Right lung (tissue), 5 donors: ENCODE data around the gene C1RL. TPM values are rescaled to one million over a fixed set of nuclear protein-coding genes. Genes with fewer than 3 reads are reported as not detected.
"Not testable (repeated sequence)": the region's sequence is repeated elsewhere in the genome, so short reads cannot be mapped to it uniquely, and the experiment has no call there.

Experiments used
- DNase-seq, 2 donors: peaks; one replicate each; pipeline ENCODE4 v3.0.0-alpha.2; 2013
- polyA plus RNA-seq, 5 donors: library from polyadenylated mRNA; unstranded; fragments of 120-200 nt; gene quantifications; one replicate each; pipeline versions ENCODE4 v1.2.1 to v1.2.3, GENCODE V29; 2013; ENCODE audit warnings: inconsistent platforms in 1 of 5, low replicate concordance in 1 of 5; ENCODE audit not compliant: insufficient read length in 5 of 5, insufficient read depth in 1 of 5

C1RL gene
- polyA plus RNA-seq, 5 donors, result 46.5 to 66.7 (median 59.0) TPM

DNA sequence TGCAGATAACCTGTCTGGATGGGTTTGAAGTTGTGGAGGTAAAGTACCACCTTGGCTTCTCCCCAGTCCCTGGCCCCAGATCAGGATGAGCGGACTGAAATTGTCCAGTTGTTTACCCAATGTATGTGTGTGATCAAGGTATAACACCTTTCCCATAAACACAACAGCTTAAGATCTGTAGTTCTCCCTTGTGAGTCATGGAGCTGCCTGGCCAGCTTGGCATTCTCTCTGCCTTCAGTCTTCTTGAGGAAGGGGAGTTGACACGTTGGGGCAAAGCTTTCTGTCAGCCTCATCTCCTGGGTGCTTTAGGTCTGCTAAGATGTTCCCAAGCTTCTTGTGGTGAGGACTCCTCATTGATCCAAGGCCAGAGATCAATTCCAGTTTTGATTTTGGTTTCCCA lies 42.4 kb downstream of the C1RL start:
- no peak for DNase-seq

DNA sequence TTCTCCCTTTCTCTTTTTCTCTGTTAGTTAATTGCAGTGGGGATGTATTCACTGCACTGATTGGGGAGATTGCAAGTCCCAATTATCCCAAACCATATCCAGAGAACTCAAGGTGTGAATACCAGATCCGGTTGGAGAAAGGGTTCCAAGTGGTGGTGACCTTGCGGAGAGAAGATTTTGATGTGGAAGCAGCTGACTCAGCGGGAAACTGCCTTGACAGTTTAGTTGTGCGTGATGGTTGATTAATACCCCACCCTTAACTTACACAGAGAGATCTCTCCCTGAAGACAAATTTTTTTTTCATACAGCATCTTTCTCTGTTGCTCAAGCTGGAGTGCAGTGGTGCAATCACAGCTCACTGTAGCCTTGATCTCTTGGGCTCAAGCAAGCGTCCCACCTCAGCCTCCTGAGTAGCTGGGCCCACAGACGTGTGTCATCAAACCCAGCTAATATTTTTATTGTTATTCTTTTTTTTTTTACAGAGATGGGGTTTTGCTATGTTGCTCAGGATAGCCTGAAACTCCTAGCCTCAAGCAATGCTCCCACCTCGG lies 43.9 kb downstream of the C1RL start:
- no peak for DNase-seq

GRCh38 chr12:7064516-7064915 lies 44.5 kb downstream of the C1RL start:
- no peak for DNase-seq

DNA sequence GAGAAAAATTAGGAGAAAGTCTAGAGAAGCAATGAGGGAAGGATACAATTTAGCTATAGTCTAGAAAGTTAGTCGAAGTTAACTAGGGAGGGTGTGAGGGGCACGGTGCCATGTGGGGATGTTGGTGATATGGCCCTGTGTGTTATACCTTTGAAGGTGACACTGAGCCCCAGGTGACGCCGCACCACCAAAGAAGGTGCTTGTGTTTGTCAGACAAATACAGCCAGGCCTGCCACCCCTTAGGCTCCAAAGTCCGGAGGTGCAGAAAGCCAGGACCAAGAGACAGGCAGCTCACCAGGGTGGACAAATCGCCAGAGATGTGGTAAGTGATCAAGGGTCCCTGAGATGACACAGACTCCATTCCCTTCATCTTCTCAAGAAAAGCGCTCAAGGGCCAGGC lies 47.4 kb downstream of the C1RL start:
- DNase-seq, result no peak

DNA sequence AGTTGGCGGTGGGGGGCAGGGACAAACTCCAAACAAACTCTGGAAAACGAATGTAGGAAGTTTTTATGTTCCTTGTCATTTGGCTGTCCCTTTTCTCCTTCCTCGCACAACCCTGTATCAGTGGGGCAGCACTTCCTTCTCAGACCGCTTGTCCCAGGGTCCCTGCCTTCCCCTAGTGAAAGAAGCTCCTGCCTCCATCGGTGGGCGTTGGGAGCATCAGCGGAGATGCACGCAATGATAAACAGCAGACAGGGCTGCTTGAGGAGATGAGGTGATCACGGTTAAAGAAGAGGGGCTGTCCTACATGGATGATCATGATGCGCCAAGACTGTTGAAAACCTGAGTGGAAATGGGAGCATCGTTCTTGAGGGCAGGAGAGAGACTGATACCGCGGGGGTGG lies 47.9 kb downstream of the C1RL start:
- DNase-seq, result peak in 1 of 2 donors; percentile 12

DNA sequence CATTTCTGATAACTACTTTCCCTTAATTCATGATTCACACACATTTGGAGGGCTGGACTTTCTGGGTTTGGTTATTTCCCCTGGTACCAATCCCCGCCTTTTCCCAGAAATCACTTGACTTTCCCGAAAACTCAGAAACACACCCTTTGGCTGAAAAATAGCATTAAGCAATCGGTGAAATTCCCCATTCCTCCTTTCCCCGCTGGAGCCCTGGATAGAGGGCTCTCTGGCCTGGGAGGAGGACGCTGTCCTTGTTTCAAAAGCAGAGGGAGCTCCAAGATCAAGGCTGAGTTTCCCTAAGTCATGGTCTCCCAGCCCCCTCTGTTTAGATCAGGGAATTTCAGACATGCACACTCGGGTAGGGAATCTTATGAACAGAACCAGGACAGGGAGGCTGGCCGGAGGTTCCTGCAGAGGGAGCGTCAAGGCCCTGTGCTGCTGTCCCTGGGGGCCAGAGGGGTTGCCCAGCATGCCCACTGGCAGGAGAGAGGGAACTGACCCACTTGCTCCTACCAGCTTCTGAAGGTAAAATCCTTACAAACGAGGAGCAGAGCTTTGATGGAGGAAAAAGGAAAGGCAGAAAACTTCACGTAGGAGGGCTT lies 48.6 kb downstream of the C1RL start, which contains the start of gene C1S:
Gene C1S, plus strand, starts transcription at position 366 of the 602 bp plus-strand sequence. CDS start 1,195 bp downstream, outside the sequence.
- peak; percentile 87 to 93 for DNase-seq

DNA sequence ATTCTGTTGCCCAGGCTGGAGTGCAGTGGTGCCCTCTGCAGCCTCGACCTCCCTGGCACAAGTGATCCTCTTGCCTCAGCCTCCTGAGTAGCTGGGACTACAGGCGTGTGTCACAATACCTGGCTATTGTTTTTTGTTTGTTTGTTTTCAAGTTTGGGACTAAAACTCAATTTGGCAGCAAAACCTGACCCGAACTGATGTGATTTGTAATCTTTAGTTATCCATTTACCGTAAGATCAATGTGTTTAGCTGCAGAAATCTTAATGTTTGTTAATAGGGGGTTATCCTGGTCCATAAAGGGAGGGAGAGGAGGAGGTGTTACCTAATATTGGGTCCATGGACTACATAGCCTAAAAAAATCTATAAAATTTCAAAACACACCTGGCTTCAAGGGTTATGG lies 49.2 kb downstream of the C1RL start:
- DNase-seq, result no peak

DNA sequence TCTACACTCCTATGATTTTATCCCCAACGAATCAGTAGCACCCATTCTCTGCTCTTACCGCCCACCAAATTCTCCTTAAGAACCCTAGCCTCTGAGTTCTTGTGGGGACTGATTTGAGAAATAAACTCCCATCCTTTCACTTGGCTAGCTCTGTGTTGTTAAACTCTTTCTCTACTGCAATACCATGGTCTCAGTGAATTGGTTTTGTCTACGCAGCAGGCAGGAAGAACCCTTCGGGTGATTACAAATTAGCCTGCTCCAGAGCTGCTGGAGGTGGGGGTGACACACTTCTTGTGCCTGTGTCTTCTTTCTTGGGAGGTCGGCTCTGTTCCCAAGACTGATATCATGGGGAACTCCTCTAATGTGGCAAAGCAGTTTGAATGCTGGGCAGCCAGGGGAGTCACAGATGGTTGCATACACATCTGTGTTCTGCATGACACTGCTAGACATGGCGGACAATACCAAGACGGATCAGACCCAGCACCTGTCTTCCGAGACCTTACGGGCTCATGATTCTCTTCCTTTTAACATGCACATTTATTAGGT lies 50.1 kb downstream of the C1RL start:
- no peak for DNase-seq

DNA sequence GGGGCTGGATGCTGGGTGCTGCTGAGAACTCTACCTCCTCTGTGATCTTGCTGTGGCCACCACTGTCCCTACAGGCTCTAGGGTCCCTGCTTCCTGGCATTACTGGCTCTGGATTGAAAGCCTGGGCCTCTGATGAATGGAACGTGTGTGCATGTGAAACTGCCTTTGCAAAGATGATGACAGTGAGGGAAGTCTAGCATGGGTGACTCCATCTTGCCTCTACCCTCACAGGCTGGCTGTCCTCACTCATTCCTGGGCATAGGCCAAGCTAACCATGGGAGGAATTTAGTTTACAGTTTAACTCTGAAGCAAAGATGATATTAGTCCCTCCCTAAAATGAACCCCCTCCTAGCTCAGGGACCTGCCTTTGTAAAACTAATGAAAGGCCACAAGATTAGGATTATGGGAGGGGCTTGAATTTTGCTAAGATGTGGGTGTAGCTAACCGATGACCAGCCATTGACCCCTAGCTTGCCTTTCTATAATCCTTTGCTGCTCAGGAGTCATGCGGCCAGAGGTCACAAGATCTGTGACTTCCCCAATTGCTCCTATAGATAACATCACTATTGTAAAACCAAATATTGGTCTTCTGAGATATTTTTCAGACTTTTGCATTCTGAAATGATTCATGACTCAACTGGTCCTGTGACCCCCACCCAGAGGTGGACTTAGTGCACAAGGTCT lies 50.7 kb downstream of the C1RL start:
- DNase-seq, result no peak

DNA sequence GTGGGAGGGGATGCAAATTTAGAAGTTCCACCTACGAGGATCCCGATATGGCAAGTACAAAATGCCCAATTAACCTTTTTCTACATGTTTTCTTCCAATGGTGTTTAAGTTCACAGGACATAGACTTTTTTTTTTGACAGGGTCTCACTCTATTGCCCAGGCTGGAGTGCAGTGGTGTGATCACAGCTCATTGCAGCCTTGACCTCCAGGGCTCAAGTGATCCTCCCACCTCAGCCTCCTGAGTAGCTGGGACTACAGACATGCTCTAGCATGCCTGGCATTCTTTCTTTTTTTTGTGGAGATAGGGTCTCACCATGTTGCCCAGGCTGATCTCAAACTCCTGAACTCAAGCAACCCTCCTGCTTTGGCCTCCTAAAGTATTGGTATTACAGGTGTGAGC lies 53.3 kb downstream of the C1RL start:
- DNase-seq, result not testable (repeated sequence)

DNA sequence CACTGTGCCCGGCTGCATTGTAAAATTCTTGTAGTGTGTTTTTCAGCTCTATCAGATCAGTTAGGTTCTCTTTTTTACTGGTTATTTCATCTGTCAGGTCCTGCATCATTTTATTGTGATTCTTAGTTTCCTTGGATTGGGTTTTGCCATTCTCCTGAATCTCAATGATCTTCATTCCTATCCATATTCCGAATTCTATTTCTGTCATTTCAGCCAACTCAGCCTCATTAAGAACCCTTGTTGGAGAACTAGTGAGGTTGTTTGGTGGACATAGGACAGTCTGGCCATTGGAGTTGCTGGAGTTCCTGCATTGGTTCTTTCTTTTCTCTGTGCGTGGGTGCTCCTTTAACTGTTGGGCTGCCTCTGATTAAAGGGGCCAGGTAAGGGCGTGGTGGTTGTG lies 54.1 kb downstream of the C1RL start:
- no peak for DNase-seq

DNA sequence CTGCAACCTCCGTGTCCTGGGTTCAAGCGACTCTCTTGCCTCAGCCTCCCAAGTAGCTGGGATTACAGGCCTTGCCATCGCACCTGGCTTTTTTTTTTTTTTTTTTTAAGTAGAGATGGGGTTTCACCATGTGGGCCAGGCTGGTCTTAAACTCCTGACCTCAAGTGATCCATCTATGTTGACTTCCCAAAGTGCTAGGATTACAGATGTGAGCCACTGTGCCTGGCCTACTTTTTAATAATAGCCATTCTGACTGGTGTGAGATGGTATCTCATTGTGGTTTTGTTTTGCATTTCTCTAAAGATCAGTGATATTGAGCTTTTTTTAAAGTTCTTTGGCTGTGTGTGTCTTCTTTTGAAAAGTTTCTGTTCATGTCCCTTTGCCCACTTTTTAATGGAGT lies 59.0 kb downstream of the C1RL start:
- not testable (repeated sequence) for DNase-seq

DNA sequence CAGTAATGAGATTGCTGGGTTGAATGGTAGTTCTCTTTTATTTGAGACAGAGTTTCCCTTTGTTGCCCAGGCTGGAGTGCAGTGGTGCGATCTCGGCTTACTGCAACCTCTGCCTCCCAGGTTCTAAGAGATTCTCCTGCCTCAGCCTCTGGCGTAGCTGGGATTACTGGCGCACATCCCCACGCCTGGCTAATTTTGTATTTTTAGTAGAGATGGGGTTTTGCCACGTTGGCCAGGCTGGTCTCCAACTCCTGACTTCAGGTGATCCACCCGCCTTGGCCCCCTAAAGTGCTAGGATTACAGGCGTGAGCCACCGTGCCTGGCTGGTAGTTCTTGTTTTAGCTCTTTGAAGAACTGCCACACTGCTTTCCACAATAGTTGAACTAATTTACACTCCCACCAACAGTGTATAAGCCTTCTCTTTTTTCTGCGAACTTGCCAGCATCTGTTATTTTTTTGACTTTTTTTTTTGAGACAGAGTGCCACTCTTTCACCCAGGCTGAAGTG lies 59.5 kb downstream of the C1RL start:
- DNase-seq, result not testable (repeated sequence)

DNA sequence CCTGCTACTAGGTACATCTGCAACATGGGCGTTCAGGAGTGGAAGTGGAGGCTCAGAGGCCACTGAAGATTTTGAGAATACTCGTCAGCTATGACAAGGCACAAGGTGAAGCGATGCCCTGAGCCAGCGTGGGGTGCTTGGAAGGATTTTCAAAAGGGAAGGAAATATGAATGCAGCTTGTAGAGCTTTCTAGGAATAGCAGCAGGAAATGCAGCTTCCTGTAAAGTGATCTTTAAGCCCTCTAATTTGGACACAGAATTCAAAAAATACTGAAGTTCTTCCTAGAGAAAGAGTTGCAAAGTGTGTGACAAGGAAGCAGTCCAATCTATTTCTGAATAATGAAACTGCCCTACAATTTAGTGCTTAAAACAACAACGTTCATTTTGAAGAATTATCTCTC lies 61.7 kb downstream of the C1RL start:
- DNase-seq, result no peak

- no peak for DNase-seq
Measured at GRCh38 chr12:7046383-7047105, 62.5 kb downstream of the C1RL start.

DNA sequence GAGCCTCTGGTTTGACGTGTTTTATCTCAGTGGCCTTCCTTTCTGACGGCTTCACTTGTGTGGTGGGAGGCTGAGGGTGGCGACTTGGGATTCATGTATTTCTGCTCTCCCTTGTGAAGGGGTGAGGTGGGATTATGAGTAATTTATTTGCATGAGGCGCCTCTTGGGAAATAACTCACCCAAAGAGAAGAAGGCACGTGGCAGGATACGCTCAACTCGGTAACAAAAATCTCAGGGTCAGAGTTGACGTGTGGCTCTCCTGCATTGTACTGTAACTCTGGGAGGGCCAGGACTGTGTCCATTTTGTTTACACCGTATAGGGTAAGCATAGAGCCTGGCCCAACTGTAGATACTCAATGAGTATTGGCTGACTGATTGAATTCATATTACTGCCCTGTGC lies 63.1 kb downstream of the C1RL start:
- DNase-seq, result no peak

Other genes starting within 250 kb of the C1RL start
- gene TPI1, start 241.7 kb downstream of the C1RL start, polyA plus RNA-seq, result 100 to 1,000 TPM; 420 to 565 (median 460) TPM
- gene SPSB2, start 235.9 kb downstream of the C1RL start, polyA plus RNA-seq, result 10 to 100 TPM in 1 of 5 donors, 1 to 10 TPM in 4; 4.1 to 17.1 (median 5.6) TPM
- 10 to 100 TPM; 14.1 to 34.8 (median 26.6) TPM for gene LRRC23, start 204.4 kb downstream of the C1RL start, polyA plus RNA-seq
- 10 to 100 TPM in 4 of 5 donors, 1 to 10 TPM in 1; 9.0 to 17.8 (median 14.9) TPM for gene ENO2, start 194.6 kb downstream of the C1RL start, polyA plus RNA-seq
- 100 to 1,000 TPM in 3 of 5 donors, 10 to 100 TPM in 2; 80.2 to 135 (median 118) TPM for gene ATN1, start 181.3 kb downstream of the C1RL start, polyA plus RNA-seq
- gene RNU7-1, start 165.4 kb downstream of the C1RL start, polyA plus RNA-seq, result 10 to 100 TPM in 1 of 5 donors, 1 to 10 TPM in 2, not detected in 2; 5.9 to 20.2 (median 7.9) TPM
- gene C12orf57, start 165.2 kb downstream of the C1RL start, polyA plus RNA-seq, result 100 to 1,000 TPM; 179 to 281 (median 188) TPM
- gene PTPN6, start 157.9 kb downstream of the C1RL start, polyA plus RNA-seq, result 10 to 100 TPM; 15.1 to 21.8 (median 19.0) TPM
- gene PHB2, start 138.6 kb downstream of the C1RL start, polyA plus RNA-seq, result 100 to 1,000 TPM; 274 to 333 (median 302) TPM
- gene EMG1, start 138.3 kb downstream of the C1RL start, polyA plus RNA-seq, result 10 to 100 TPM; 43.5 to 52.7 (median 50.2) TPM
- 10 to 100 TPM; 56.7 to 67.9 (median 60.4) TPM for gene LPCAT3, start 90.7 kb downstream of the C1RL start, polyA plus RNA-seq
- gene C1S, start 48.5 kb downstream of the C1RL start, polyA plus RNA-seq, result 100 to 1,000 TPM in 4 of 5 donors, 10 to 100 TPM in 1; 97.0 to 139 (median 120) TPM
- gene C1R, start 16.8 kb downstream of the C1RL start, polyA plus RNA-seq, result 10 to 100 TPM; 78.8 to 96.0 (median 90.9) TPM
- 10 to 100 TPM; 11.8 to 25.2 (median 20.1) TPM for gene RBP5, start 19.7 kb upstream of the C1RL start, polyA plus RNA-seq
- 10 to 100 TPM; 46.7 to 68.1 (median 63.9) TPM for gene CLSTN3, start 21.2 kb upstream of the C1RL start, polyA plus RNA-seq
- 10 to 100 TPM; 37.7 to 56.9 (median 49.2) TPM for gene PEX5, start 80.5 kb upstream of the C1RL start, polyA plus RNA-seq
- gene ACSM4, start 194.9 kb upstream of the C1RL start, polyA plus RNA-seq, result under 1 TPM in 3 of 5 donors, not detected in 2; 0.05 to 0.20 (median 0.12) TPM